Measurements from ENCODE around the gene CBX1.

Gene CBX1

DNA sequence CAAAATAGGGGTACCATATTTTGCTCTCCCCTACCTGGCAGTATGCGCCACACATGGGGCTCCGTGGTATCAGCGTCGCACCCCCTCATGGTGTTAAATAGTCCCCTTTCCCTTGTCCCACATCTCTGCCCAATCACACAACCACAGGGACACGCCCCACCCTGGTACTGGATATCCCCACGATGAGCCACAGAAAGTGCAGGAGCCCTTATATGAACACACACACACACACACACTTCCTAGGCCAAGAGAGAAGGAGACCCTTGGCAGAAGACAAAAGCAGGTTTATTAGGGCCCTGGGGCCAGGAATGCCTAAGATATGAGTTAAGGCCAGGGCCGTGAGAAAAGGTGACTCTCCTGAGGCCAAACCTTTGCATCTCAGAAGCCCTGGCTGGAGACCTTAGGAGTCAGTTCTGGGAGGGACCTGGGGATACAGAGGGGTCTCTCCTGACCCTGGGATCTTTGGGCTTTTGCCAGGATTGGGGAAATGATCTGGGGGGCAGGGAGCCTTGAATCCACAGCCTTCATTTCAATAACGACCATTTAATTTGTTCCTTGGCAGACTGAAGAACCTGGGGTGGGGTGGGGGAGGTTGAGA, 75.3 kb downstream of the CBX1 start:
- no peak for DNase-seq (ENCODE audit: low spot score)

- peak; percentile 90 for DNase-seq (ENCODE audit: low spot score)
These were observed 76.0 kb downstream of the CBX1 start for GRCh38 chr17:48025040-48025903.

- DNase-seq (ENCODE audit: low spot score), result no peak
These were observed 76.9 kb downstream of the CBX1 start for GRCh38 chr17:48024149-48025039.

DNA sequence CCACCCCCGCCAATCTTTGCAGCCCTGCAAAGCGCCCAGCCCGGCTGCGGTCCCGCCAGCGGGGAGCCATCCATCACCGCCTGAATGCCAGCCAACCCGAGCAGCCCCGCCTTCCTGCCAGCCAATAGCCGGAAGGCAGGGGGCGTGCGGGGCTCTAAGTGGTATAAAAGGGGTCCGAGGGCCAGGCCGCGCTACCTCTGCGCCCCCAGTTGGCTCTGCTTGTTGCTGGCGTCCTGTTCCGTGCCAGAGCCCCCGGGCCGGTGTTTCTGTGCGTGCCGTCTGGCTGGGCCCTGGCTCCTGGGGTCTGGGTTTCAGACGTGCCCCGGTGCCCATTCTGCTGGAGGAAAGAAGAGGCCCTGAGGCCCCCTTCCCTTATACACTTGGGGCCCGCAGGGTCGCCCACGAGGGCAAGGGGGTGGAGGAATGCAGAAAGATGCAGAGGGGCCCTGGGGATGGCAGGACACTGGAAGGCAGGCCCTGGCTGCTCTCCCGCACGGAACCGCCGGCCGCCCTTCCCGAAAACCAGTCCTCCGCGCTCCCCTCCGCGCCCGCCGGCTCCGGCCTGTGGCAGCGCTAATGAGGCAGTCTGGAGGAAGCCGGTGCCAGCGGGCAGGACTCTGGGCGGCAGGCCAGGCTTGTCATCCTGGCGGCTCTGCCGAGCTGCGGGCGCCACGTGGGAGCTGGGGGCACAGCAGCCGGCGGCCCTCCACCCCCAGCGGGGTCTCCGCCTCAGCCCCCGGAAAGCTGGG, 77.7 kb downstream of the CBX1 start:
- peak; percentile 41 for DNase-seq (ENCODE audit: low spot score)

DNA sequence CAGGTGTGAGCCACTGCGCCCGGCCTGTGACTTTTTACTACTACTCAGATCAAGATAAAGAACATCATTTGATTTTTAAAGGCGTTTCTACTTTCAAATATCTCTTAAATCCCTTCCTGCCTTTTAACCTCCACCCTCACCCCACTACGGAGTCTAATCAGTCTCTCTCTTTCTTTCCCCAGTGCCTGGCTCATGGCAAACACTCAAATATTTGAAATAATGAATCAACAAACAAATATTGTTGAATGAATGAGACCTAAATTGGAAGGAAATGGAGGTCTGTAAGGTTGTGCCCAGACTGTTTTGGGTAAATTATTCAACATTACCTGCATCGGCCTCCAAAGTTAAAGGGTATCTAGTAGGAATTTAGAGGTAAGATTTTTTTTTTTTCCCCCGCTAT, 78.4 kb downstream of the CBX1 start:
- no peak for DNase-seq (ENCODE audit: low spot score)

DNA sequence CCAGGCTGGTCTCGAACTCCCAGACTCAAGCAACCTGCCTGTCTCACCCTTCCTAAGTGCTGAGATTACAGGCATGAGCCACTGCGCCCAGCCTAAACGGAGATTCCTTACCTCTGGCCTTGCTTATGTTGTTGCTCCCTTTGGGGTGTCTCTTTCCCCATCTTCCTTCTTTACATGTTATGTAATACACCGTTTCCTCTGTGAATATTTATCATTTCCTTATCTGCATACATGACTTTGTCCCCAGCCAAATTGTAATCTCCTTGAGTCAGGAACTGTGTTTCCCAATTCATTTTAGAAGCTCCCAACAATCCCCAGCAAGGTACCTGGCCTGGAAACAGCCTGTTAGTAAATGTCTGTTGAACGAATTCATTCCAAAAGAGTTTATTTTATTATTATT, 79.3 kb downstream of the CBX1 start:
- DNase-seq (ENCODE audit: low spot score), result no peak

Measured in HuH-7.5 (cell line).